IMR-90 (cell line): Measurements from ENCODE around the gene SQSTM1. TPM values are rescaled to one million over a fixed set of nuclear protein-coding genes. Genes with fewer than 3 reads are reported as not detected.

Experiments
- ATAC-seq: fragments of 200-7000 bp; cut with Tn5 transposase; 2 replicates; pipeline ENCODE4 v1.9.1; 2020; ENCODE audit warnings: low read depth, mild to moderate bottlenecking, moderate library complexity
- BruUV-seq: library from RNA; stranded (reverse); fragments of 400-500 nt; replicated peaks from 2 replicates; lab custom pipeline; 2021; lab: Mats Ljungman, UMichigan
- CTCF ChIA-PET: fragments of 300-600 bp; formaldehyde crosslinking; extraction: SDS; loops from one replicate; lab custom pipeline; 2021; ENCODE audit warnings: antibody characterized with exemption; lab: Yijun Ruan, JAX
- POLR2A ChIA-PET: fragments of 300-600 bp; sonication (Branson Sonifier 250); formaldehyde crosslinking; loops from one replicate; lab custom pipeline; 2022; ENCODE audit warnings: antibody characterized with exemption; ENCODE audit not compliant: unreplicated experiment; lab: Charles Lee
- DNase-seq: peaks from one replicate; pipeline ENCODE4 v3.0.0; 2013
- H2AFZ ChIP-seq: replicated peaks from 2 replicates; pipeline ENCODE3; 2013; ENCODE audit warnings: low read length, mild to moderate bottlenecking; ENCODE audit not compliant: poor library complexity
- H2AK5ac ChIP-seq: 2 replicates; pipeline ENCODE4 v1.6.1; 2013; ENCODE audit warnings: low read depth, low read length, inconsistent platforms
- H2AK9ac ChIP-seq: replicated peaks from 2 replicates; pipeline ENCODE3; 2013; ENCODE audit warnings: mild to moderate bottlenecking, low read depth, low read length, moderate library complexity; ENCODE audit not compliant: poor library complexity
- H2BK120ac ChIP-seq: 2 replicates; pipeline ENCODE4 v1.6.1; 2013; ENCODE audit warnings: low read depth, low read length, inconsistent platforms
- H2BK15ac ChIP-seq: 3 replicates; pipeline ENCODE4 v1.6.1; 2013; ENCODE audit warnings: low read depth, low read length, inconsistent platforms
- H2BK20ac ChIP-seq: 2 replicates; pipeline ENCODE4 v1.6.1; 2013; ENCODE audit warnings: low read depth, mild to moderate bottlenecking, inconsistent platforms, low read length, moderate library complexity
- H2BK5ac ChIP-seq: 2 replicates; pipeline ENCODE4 v1.6.1; 2013; ENCODE audit warnings: mild to moderate bottlenecking, low read depth, low read length, inconsistent platforms; ENCODE audit not compliant: poor library complexity, severe bottlenecking
- H3K14ac ChIP-seq: replicated peaks from 2 replicates; pipeline ENCODE4 v1.6.1; 2013; ENCODE audit warnings: low read depth, low read length, inconsistent platforms
- H3K18ac ChIP-seq: 2 replicates; pipeline ENCODE4 v1.6.1; 2013; ENCODE audit warnings: low read depth, low read length, control low read depth
- H3K23ac ChIP-seq: 2 replicates; pipeline ENCODE4 v1.6.1; 2013; ENCODE audit warnings: low read depth, low read length, inconsistent platforms
- H3K27ac ChIP-seq: 2 replicates; pipeline ENCODE4 v1.5.1; 2013; ENCODE audit warnings: mild to moderate bottlenecking, control low read depth, low read length; ENCODE audit not compliant: insufficient read depth
- H3K27me3 ChIP-seq: 2 replicates; pipeline ENCODE4 v1.6.1; 2013; ENCODE audit warnings: low read length; ENCODE audit not compliant: control insufficient read depth, insufficient read depth
- H3K36me3 ChIP-seq: 2 replicates; pipeline ENCODE4 v1.6.1; 2013; ENCODE audit warnings: low read length, mixed read lengths; ENCODE audit not compliant: control insufficient read depth, insufficient read depth
- H3K4ac ChIP-seq: 2 replicates; pipeline ENCODE4 v1.6.1; 2013; ENCODE audit warnings: low read depth, low read length, inconsistent platforms
- H3K4me1 ChIP-seq: 2 replicates; pipeline ENCODE4 v1.6.1; 2013; ENCODE audit warnings: low read length, mixed read lengths; ENCODE audit not compliant: control insufficient read depth, insufficient read depth
- H3K4me2 ChIP-seq: 2 replicates; pipeline ENCODE4 v1.6.1; 2013; ENCODE audit warnings: low read depth, mild to moderate bottlenecking, control low read depth, low read length, moderate library complexity
- H3K4me3 ChIP-seq: 2 replicates; pipeline ENCODE4 v1.5.1; 2013; ENCODE audit warnings: low read depth, mild to moderate bottlenecking, control low read depth, low read length, moderate library complexity; ENCODE audit not compliant: insufficient read depth
- H3K56ac ChIP-seq: 2 replicates; pipeline ENCODE4 v1.6.1; 2013; ENCODE audit warnings: low read length, inconsistent platforms; ENCODE audit not compliant: insufficient read depth; ENCODE audit errors: extremely low read depth
- H3K79me1 ChIP-seq, 2 experiments: 2 replicates each; pipeline ENCODE4 v1.6.1; 2013; ENCODE audit warnings: low read length in 2 of 2, inconsistent platforms in 1 of 2, low read depth in 1 of 2
- H3K9ac ChIP-seq: 2 replicates; pipeline ENCODE4 v1.6.1; 2013; ENCODE audit warnings: low read depth, low read length, control low read depth
- H3K9me1 ChIP-seq: 2 replicates; pipeline ENCODE4 v1.6.1; 2013; ENCODE audit warnings: low read length, inconsistent platforms; ENCODE audit not compliant: insufficient read depth
- H3K9me3 ChIP-seq: 2 replicates; pipeline ENCODE4 v1.6.1; 2013; ENCODE audit warnings: low read length; ENCODE audit not compliant: control insufficient read depth, insufficient read depth
- H4K20me1 ChIP-seq: 2 replicates; pipeline ENCODE4 v1.6.1; 2013; ENCODE audit warnings: low read length, inconsistent platforms; ENCODE audit not compliant: insufficient read depth
- H4K5ac ChIP-seq: 2 replicates; pipeline ENCODE4 v1.6.1; 2013; ENCODE audit warnings: mild to moderate bottlenecking, low read depth, low read length, control low read depth
- H4K8ac ChIP-seq, 2 experiments: 2 replicates each; pipeline ENCODE4 v1.6.1; 2013; ENCODE audit warnings: low read depth in 2 of 2, low read length in 2 of 2, control low read depth in 1 of 2, inconsistent platforms in 1 of 2
- H4K91ac ChIP-seq: 2 replicates; pipeline ENCODE4 v1.6.1; 2013; ENCODE audit warnings: low read depth, low read length, inconsistent platforms; ENCODE audit not compliant: insufficient read depth
- BHLHE40 ChIP-seq: fragments of 150-350 bp; IDR thresholded peaks from 2 replicates; pipeline ENCODE4 v1.6.1; 2016; ENCODE audit warnings: mild to moderate bottlenecking, low read depth, low read length
- CEBPB ChIP-seq: IDR thresholded peaks from 2 replicates; pipeline ENCODE4 v1.6.1; 2012; ENCODE audit warnings: low read depth, low read length, improper control_type of control experiment
- CHD1 ChIP-seq: IDR thresholded peaks from 2 replicates; pipeline ENCODE4 v1.6.1; 2012; ENCODE audit warnings: low read depth, low read length, improper control_type of control experiment
- ELK1 ChIP-seq: fragments of 150-350 bp; IDR thresholded peaks from 2 replicates; pipeline ENCODE4 v1.6.1; 2016; ENCODE audit warnings: low read depth, mild to moderate bottlenecking, low read length, moderate library complexity, borderline replicate concordance
- FOS ChIP-seq: fragments of 150-350 bp; IDR thresholded peaks from 2 replicates; pipeline ENCODE4 v1.6.1; 2016; ENCODE audit warnings: low read depth, low read length
- MAFK ChIP-seq: IDR thresholded peaks from 2 replicates; pipeline ENCODE4 v1.6.1; 2012; ENCODE audit warnings: low read depth, low read length, improper control_type of control experiment
- MAZ ChIP-seq: IDR thresholded peaks from 2 replicates; pipeline ENCODE4 v1.6.1; 2012; ENCODE audit warnings: low read depth, mild to moderate bottlenecking, low read length, improper control_type of control experiment, moderate library complexity, borderline replicate concordance
- MXI1 ChIP-seq: IDR thresholded peaks from 2 replicates; pipeline ENCODE4 v1.6.1; 2012; ENCODE audit warnings: low read depth, mild to moderate bottlenecking, low read length, moderate library complexity, borderline replicate concordance
- NFE2L2 ChIP-seq: fragments of 150-350 bp; IDR thresholded peaks from 2 replicates; pipeline ENCODE4 v1.6.1; 2016; ENCODE audit warnings: low read depth, mild to moderate bottlenecking, low read length
- POLR2A ChIP-seq: IDR thresholded peaks from 2 replicates; pipeline ENCODE4 v1.6.1; 2012; ENCODE audit warnings: mild to moderate bottlenecking, low read depth, low read length
- RAD21 ChIP-seq: IDR thresholded peaks from 2 replicates; pipeline ENCODE4 v1.6.1; 2012; ENCODE audit warnings: low read length, improper control_type of control experiment
- RCOR1 ChIP-seq: IDR thresholded peaks from 2 replicates; pipeline ENCODE4 v1.6.1; 2012; ENCODE audit warnings: mild to moderate bottlenecking, low read length, improper control_type of control experiment; ENCODE audit not compliant: insufficient replicate concordance
- RFX5 ChIP-seq: IDR thresholded peaks from 2 replicates; pipeline ENCODE4 v1.8.0; 2012; ENCODE audit warnings: low read depth, mild to moderate bottlenecking, low read length, moderate library complexity
- USF2 ChIP-seq: fragments of 150-350 bp; IDR thresholded peaks from 2 replicates; pipeline ENCODE4 v1.6.1; 2017; ENCODE audit warnings: mild to moderate bottlenecking, antibody characterized with exemption, low read length, low read depth
- WGBS, 2 experiments: methylation state at CpG; one replicate each; pipeline versions ENCODE4 v1.1.5 to v1.1.7; 2013; ENCODE audit warnings: missing lambda C conversion rate in 2 of 2; ENCODE audit not compliant: insufficient read length in 1 of 2; ENCODE audit errors: extremely low coverage in 2 of 2; 5-methylcytosine and 5-hydroxymethylcytosine counted together
- dilution Hi-C: fragments of 300-500 bp; cut with HindIII; formaldehyde crosslinking; loops from one replicate; pipeline ENCODE4 v1.14.3; 2018; ENCODE audit warnings: low sequenced_read_pairs; ENCODE audit not compliant: unreplicated experiment
- in situ Hi-C: fragments of 300-500 bp; cut with MboI; formaldehyde crosslinking; loops from 3 replicates; pipeline ENCODE4 v1.14.3; 2019; ENCODE audit warnings: low sequenced_read_pairs, inconsistent platforms, mixed read lengths
- intact Hi-C: fragments of 100-400 bp; cut with micrococcal nuclease; formaldehyde crosslinking; loops from 2 replicates; pipeline ENCODE4 v1.10.0; 2022
- polyA plus RNA-seq, 3 experiments: library from polyadenylated mRNA; depleted of rRNA; stranded (reverse); fragments of >200 nt; gene quantifications; 2 replicates each; pipeline ENCODE4 v1.2.3, GENCODE V29; 2012; ENCODE audit warnings: low replicate concordance in 1 of 3
- total RNA-seq: library from RNA; depleted of rRNA; stranded (reverse); fragments of >200 nt; gene quantifications from 2 replicates; pipeline ENCODE4 v1.2.3, GENCODE V29; 2012
- TF ChIP-seq, protein P1 (sequence below): conservative IDR thresholded peaks from 2 replicates; pipeline ENCODE4 v1.5.1; 2012; ENCODE audit warnings: mild to moderate bottlenecking, low read depth, low read length, improper control_type of control experiment

The SQSTM1 gene
- total and polyA plus RNA-seq, 2 of the 4 experiments (the other 2 are of a cell fraction): 152 to 184 TPM

DNA sequence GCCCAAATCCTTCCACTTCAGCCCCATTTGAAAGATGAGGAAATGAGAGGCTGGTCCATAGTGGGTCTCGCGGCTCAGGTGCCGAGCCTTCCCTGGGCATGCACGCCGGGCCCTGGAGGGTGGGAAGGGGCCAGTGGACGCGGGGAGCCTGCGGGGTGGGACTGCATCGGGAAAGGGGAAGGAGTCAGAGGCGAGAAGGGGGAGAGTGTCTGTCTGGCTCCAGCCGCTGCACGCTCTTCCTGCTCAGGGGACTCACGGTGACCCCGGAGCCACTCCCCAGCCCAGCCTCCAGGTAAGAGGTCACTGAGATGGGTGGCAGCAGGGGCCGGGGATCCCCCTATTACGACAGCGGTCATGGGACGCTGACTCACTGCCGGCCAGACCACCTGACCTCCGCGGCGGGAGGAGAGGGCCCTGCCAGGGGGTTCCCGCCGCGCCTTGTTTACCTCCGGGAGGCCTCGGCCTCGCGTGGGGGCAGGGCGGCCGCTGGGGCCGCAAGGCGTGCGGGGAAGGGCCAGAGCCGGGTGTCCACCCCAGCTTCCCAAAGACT is 1.9 kb upstream of the SQSTM1 start:
- peak overlapping the region; percentile 60 for H3K4me2 ChIP-seq
- in situ Hi-C loops (no loop called here), dilution Hi-C loops (no loop called here), intact Hi-C loops (loop anchor here (1.0 kb wide), 1 partner anchor 87 kb away; the partner anchor contains the start of gene MAML1)
- peak overlapping the region; percentile 84 for H3K18ac ChIP-seq
- H3K9me3 ChIP-seq: no peaks in the 10 kb centered on the region
- WGBS, 2 experiments: no CpG with 5 or more reads among the region's 35 CpGs
- peaks cover 33% of the 10 kb centered on the region for H3K4me1 ChIP-seq
- ChIA-PET POLR2A (interaction anchor here (0.6 to 0.7 kb wide), 3 partner anchors 9 to 115 kb away, joined by 3 to 7 read pairs (median 4); no protein-coding TSS in a partner anchor), CTCF (no interaction called here)
- peak overlapping the region; percentile 94 for H2BK5ac ChIP-seq
- H2AFZ ChIP-seq: peak overlapping the region; percentile 89
- peaks cover 20% of the 10 kb centered on the region; the same call in 1 of the 2 replicates for H3K36me3 ChIP-seq
- peak overlapping the region; percentile 91; the same call in 1 of the 2 replicates for H3K23ac ChIP-seq
- H3K4ac ChIP-seq: peak overlapping the region; percentile 98
- peak overlapping the region; percentile 93 for H3K14ac ChIP-seq
- DNase-seq: peak; percentile 95
- no peaks in the 10 kb centered on the region for H3K27me3 ChIP-seq
- peak overlapping the region; percentile 96 for H2AK9ac ChIP-seq
- H3K27ac ChIP-seq: peak overlapping the region; percentile 99
- BruUV-seq: no TSS peak
- peak overlapping the region; percentile 81 for H4K5ac ChIP-seq
- peak overlapping the region; percentile 95 for H4K91ac ChIP-seq
- H2BK120ac ChIP-seq: peak overlapping the region; percentile 98
- peaks cover 32% of the 10 kb centered on the region for H4K20me1 ChIP-seq
- peak overlapping the region; percentile 89 to 93 for H4K8ac ChIP-seq
- H3K9me1 ChIP-seq: peaks cover 29% of the 10 kb centered on the region
- peak overlapping the region; percentile 87; the same call in 1 of the 3 replicates for H2BK15ac ChIP-seq
- H3K9ac ChIP-seq: peak overlapping the region; percentile 24; the same call in 1 of the 2 replicates
- H3K79me1 ChIP-seq: peaks cover 4 to 41% of the 10 kb centered on the region in 2 experiments
- no peak overlapping the region for H3K56ac ChIP-seq
- H2AK5ac ChIP-seq: peak overlapping the region; percentile 96
- H3K4me3 ChIP-seq: no peak overlapping the region
- ATAC-seq: peak; percentile 54
- H2BK20ac ChIP-seq: peak overlapping the region; percentile 89
- TF ChIP-seq MAZ (peak; percentile 70), CEBPB (peak; percentile 81), NFE2L2 (peak; percentile 71; the same call in 1 of the 2 replicates), ELK1 (no peak), BHLHE40 (peak; percentile 18; the same call in 1 of the 2 replicates), MAFK (no peak), CHD1 (no peak), RFX5 (no peak), USF2 (peak; percentile 96), FOS (peak; percentile 89), RCOR1 (no peak), RAD21 (no peak), POLR2A (no peak), MXI1 (no peak; the same call in 1 of the 2 replicates)
- TF ChIP-seq, protein P1, sequence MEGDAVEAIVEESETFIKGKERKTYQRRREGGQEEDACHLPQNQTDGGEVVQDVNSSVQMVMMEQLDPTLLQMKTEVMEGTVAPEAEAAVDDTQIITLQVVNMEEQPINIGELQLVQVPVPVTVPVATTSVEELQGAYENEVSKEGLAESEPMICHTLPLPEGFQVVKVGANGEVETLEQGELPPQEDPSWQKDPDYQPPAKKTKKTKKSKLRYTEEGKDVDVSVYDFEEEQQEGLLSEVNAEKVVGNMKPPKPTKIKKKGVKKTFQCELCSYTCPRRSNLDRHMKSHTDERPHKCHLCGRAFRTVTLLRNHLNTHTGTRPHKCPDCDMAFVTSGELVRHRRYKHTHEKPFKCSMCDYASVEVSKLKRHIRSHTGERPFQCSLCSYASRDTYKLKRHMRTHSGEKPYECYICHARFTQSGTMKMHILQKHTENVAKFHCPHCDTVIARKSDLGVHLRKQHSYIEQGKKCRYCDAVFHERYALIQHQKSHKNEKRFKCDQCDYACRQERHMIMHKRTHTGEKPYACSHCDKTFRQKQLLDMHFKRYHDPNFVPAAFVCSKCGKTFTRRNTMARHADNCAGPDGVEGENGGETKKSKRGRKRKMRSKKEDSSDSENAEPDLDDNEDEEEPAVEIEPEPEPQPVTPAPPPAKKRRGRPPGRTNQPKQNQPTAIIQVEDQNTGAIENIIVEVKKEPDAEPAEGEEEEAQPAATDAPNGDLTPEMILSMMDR: no peak
